GM10248 (cell line): ENCODE measurements around the gene RNF20.
"Not testable (repeated sequence)": the region's sequence is repeated elsewhere in the genome, so short reads cannot be mapped to it uniquely, and the experiment has no call there.

ENCODE experiments used
- CTCF ChIA-PET: fragments of 300-600 bp; sonication (Branson Sonifier 250); formaldehyde crosslinking; extraction: SDS; loops from one replicate; lab custom pipeline; 2021; ENCODE audit warnings: antibody characterized with exemption; lab: Yijun Ruan, JAX
- POLR2A ChIA-PET: fragments of 350-650 bp; sonication (Branson Sonifier 250); formaldehyde crosslinking; extraction: SDS; loops from one replicate; lab custom pipeline; 2020; ENCODE audit warnings: antibody characterized with exemption; lab: Yijun Ruan, JAX
- DNase-seq: peaks from one replicate; pipeline ENCODE4 v3.0.0; 2012; ENCODE audit errors: extremely low spot score
- CTCF ChIP-seq: IDR thresholded peaks from 2 replicates; pipeline ENCODE4 v1.5.1; 2012; ENCODE audit warnings: mild to moderate bottlenecking, low read depth; ENCODE audit errors: extremely low read depth, missing control alignments, control extremely low read depth

RNF20 gene

DNA sequence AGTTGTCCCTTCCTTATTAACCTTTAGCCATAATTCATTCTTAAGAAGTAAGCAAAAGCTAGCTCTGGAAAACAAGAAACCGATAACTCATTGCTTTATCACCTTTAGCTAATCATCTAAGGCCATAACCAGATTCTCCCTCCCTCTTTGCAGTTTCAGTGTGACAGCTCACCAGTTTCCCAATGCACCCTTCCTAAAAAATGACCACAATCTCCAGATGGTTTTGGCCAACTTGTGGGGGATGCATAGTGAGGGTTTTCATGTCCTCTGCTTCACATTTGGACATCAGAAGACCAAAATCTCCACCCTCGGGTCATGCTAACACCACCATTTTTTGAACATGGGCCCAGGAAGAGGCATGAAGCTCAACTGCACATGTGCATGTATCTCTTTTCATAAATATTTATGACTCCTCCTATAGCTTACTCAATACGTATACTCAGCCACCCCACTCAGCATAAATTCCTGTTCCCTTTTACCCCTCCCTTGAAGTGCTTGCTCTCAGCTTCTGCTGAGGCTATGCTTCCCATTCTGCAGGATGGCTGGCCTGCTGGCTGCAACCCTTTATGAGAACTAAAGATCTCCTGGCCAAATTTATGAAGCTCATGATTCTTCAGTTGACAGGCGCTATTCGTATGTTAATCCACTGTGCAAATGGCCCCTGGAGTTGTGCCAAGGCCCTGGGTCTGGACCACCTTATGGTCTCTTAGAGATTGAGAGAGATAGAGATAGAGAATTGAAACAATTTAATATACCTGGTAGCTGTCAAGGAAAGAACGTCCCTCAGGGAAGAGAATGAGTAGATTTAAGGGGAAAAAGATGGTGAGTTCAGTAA lies 46.3 kb downstream of the RNF20 start:
- no peak for DNase-seq
- ChIA-PET CTCF (interaction anchor here (0.9 to 1.3 kb wide), 3 partner anchors 11 to 34 kb away, joined by 3 to 4 read pairs (median 3); no protein-coding TSS in a partner anchor), POLR2A (no interaction called here)
- TF ChIP-seq CTCF, result no peak

DNA sequence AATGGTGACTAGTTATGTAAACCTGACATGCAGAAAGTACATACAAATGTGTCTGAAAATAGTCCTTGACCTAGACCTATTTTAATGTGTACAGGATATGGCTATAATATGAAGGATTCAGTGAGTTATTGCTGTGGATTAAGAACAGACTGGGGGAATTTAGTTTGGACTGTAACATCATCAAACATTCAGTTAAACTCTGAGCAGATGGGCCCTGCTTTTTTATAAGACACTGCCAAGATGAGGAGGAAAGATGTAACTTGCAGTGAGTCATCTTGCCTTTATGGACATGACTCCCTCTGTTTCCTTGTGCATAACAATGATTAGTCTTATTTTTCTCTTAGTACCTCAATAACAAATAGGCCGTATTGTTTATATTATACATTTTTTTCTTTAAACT lies 48.9 kb downstream of the RNF20 start:
- POLR2A ChIA-PET, result no interaction called here
- CTCF ChIA-PET, result no interaction called here
- no peak for DNase-seq
- no peak for TF ChIP-seq CTCF

DNA sequence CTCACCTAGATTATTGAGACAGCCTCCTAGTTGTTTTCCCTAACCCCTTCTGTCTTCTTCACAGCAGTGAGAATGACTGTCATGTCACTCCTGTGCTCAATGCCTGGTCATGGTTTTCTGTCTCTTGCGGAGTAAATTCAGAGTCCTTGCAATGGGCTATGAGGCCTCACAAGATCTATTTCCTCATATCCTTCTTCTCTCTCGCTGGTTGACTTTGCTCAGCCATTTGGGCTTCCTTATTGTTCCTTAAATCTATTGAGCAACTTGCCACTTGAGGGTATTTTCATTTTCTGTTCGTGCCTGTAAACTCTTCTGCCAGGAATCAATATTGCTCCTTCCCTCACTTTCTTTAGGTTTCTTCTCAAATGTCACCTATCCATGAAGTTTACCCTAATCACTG lies 52.1 kb downstream of the RNF20 start:
- POLR2A ChIA-PET, result no interaction called here
- CTCF ChIA-PET, result no interaction called here
- no peak for DNase-seq
- no peak for TF ChIP-seq CTCF

DNA sequence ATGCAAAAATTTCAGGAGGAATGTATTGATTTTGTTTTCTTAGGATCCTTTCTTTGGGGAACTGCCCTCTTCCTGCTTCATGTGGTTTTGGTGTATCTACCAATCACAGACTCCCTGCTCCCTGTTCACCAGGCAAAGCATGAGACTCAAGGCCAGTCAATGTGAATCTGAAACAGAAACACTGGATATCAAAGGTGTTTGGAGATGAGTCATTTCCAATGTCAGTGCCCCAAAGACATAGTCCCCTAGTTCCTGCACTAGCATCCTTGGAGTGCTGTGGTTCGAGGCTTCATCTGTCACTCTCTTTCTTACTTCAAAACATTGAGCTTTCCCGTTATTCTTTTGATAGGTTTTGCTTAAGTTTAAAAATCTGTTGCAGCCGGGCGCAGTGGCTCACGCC lies 53.0 kb downstream of the RNF20 start:
- DNase-seq, result no peak
- ChIA-PET POLR2A (no interaction called here), CTCF (no interaction called here)
- TF ChIP-seq CTCF, result no peak

- no peak for TF ChIP-seq CTCF
- no peak for DNase-seq
- ChIA-PET POLR2A (no interaction called here), CTCF (no interaction called here)
These were observed 53.8 kb downstream of the RNF20 start for GRCh38 chr9:101587332-101588043.

- POLR2A ChIA-PET, DNase-seq: not testable (repeated sequence)
- CTCF ChIA-PET, result interaction anchor here (3.7 kb wide), 1 partner anchor 11 kb away, joined by 11 read pairs; no protein-coding TSS in a partner anchor
These were observed 56.4 kb downstream of the RNF20 start for GRCh38 chr9:101590074-101590473.

DNA sequence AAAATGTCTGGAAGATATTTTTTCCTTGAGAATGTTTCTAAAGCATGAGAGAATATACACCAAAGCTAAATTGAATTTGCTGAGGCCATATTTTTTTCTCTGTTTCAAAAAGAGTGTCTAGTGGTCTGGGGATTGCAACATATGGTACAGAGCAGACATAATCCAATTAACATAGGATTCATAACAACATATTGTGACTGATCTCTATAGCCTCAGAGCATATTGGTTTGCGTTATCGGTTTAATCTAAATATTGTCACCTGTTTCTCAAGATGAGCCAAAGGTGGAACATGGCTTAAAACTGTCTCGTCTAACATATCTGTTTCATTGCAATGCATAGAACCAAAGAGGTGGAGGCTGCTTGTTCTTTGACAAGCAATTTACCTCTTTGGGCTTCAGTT lies 57.2 kb downstream of the RNF20 start:
- ChIA-PET POLR2A (no interaction called here), CTCF (interaction anchor here (1.4 to 3.7 kb wide), 2 partner anchors 11 kb away, joined by 4 to 11 read pairs; no protein-coding TSS in a partner anchor)
- no peak for DNase-seq
- no peak for TF ChIP-seq CTCF
